Tracheal epithelial cell (primary cell): ENCODE data around the gene KAT7. TPM values are rescaled to one million over a fixed set of nuclear protein-coding genes. Genes with fewer than 3 reads are reported as not detected.

Experiments used
- total RNA-seq: library from RNA; depleted of rRNA; stranded (reverse); fragments of >200 nt; gene quantifications from 2 replicates; pipeline ENCODE4 v1.2.1, GENCODE V29; 2014

KAT7 gene
- total RNA-seq, result 20.5 and 27.5 TPM in 2 replicates

GRCh38 chr17:49788478-49789242, at the start of gene KAT7:
Gene KAT7, plus strand, starts transcription at chr17:49788681. Its CDS starts 154 bp downstream, at chr17:49788835.

DNA sequence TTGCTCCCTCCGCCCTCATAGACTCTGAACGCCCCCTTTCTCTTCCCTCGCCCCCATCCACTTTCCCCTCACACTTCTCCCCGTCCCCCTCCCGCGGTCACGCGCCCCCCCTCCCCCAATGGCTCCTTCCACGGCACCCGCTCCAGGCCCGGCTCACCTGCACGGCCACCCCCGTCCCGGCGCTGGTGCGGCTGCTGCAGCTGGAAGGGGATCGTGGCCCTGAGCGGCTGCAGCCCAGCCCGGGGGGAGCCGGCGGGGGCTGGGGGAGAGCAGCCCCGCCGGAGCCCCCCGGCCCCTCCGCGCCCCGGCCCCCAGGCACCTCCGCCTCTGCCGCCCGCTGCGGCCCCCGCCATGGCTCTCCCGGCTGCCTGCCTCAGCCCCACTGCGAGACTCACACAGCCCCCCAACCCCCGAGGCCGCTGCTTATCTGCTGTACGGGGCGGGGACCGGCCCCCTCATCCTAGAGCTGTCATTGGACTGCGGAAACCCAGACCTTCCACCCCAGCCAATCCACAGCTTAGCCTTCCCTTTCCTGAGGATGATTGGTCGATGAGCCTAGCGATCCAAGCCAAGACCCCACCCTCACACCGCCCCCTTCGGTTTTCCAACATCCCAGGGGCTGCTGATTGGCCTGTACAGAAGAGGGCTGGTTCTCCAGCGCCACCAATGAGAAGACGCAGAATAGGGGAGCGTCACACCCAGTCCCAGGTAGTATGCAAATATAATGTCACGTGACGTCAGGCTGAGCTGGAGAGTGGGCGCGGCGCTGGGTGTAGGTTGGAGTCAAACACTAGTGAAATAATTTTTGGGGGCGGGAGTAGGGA, 24.5 kb upstream of the KAT7 start, which contains the start of gene FAM117A:
Gene FAM117A (minus strand): TSS at position 397 of the 824 bp plus-strand sequence. CDS start 44 bp downstream, at position 353.

GRCh38 chr17:49848019-49848473, 59.6 kb downstream of the KAT7 start, which contains the start of gene TAC4:
Gene TAC4, minus strand, starts transcription at chr17:49848069. Its CDS starts 52 bp downstream, at chr17:49848017.

Other genes starting within 250 kb of the KAT7 start
- under 0.01 TPM in 1 of 2 replicates, not detected in the other for gene NXPH3, start 212.8 kb upstream of the KAT7 start, total RNA-seq
- 34.7 and 36.2 TPM in 2 replicates for gene SPOP, start 110.6 kb upstream of the KAT7 start, total RNA-seq
- gene SLC35B1, start 80.7 kb upstream of the KAT7 start, total RNA-seq, result 48.0 and 51.8 TPM in 2 replicates
- 3.9 and 4.3 TPM in 2 replicates for gene FAM117A, start 24.6 kb upstream of the KAT7 start, total RNA-seq
- gene TAC4, start 59.4 kb downstream of the KAT7 start, total RNA-seq, result not detected in 2 replicates
- not detected in 2 replicates for gene DLX4, start 180.5 kb downstream of the KAT7 start, total RNA-seq
- gene DLX3, start 206.5 kb downstream of the KAT7 start, total RNA-seq, result under 0.01 TPM in 1 of 2 replicates, not detected in the other